ENCODE results near the gene SLC2A1.

SLC2A1 gene

GRCh38 chr1:42929434-42930177, 29.1 kb downstream of the SLC2A1 start:
- Histone ChIP-seq H3K4me3 (replicated peaks; ENCODE audit: insufficient read depth, low read length) (no peak overlapping the region), H3K27me3 (ENCODE audit: insufficient read depth, poor library complexity, severe bottlenecking) (no peaks in the 10 kb centered on the region), H3K27ac (replicated peaks) (no peak overlapping the region)
- TF ChIP-seq, protein P1, sequence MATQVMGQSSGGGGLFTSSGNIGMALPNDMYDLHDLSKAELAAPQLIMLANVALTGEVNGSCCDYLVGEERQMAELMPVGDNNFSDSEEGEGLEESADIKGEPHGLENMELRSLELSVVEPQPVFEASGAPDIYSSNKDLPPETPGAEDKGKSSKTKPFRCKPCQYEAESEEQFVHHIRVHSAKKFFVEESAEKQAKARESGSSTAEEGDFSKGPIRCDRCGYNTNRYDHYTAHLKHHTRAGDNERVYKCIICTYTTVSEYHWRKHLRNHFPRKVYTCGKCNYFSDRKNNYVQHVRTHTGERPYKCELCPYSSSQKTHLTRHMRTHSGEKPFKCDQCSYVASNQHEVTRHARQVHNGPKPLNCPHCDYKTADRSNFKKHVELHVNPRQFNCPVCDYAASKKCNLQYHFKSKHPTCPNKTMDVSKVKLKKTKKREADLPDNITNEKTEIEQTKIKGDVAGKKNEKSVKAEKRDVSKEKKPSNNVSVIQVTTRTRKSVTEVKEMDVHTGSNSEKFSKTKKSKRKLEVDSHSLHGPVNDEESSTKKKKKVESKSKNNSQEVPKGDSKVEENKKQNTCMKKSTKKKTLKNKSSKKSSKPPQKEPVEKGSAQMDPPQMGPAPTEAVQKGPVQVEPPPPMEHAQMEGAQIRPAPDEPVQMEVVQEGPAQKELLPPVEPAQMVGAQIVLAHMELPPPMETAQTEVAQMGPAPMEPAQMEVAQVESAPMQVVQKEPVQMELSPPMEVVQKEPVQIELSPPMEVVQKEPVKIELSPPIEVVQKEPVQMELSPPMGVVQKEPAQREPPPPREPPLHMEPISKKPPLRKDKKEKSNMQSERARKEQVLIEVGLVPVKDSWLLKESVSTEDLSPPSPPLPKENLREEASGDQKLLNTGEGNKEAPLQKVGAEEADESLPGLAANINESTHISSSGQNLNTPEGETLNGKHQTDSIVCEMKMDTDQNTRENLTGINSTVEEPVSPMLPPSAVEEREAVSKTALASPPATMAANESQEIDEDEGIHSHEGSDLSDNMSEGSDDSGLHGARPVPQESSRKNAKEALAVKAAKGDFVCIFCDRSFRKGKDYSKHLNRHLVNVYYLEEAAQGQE (IDR thresholded peaks at IDR 0.05; ENCODE audit: insufficient replicate concordance, low read depth), result no peak
- TF ChIP-seq GABPA (IDR thresholded peaks at IDR 0.05; ENCODE audit: low read depth), result no peak
- TF ChIP-seq SPI1 (IDR thresholded peaks at IDR 0.05; ENCODE audit: borderline replicate concordance, low read depth), result no peak
- no peak for TF ChIP-seq POLR2AphosphoS5 (IDR thresholded peaks at IDR 0.05; ENCODE audit: low read depth)
- TF ChIP-seq CTCF (IDR thresholded peaks at IDR 0.05; ENCODE audit: insufficient read depth, low read length), result no peak
- DNase-seq (ENCODE audit: low read depth in 1 of 2, low spot score in 1 of 2), result no peak

- no peaks in the 10 kb centered on the region for H3K27me3 ChIP-seq (ENCODE audit: insufficient read depth, poor library complexity, severe bottlenecking)
- TF ChIP-seq SPI1 (IDR thresholded peaks at IDR 0.05; ENCODE audit: borderline replicate concordance, low read depth), result no peak
- TF ChIP-seq POLR2AphosphoS5 (IDR thresholded peaks at IDR 0.05; ENCODE audit: low read depth), result no peak
- TF ChIP-seq CTCF (IDR thresholded peaks at IDR 0.05; ENCODE audit: insufficient read depth, low read length), result no peak
- TF ChIP-seq GABPA (IDR thresholded peaks at IDR 0.05; ENCODE audit: low read depth), result no peak
- TF ChIP-seq, protein P1 (IDR thresholded peaks at IDR 0.05; ENCODE audit: insufficient replicate concordance, low read depth), result no peak
- no peak for DNase-seq (ENCODE audit: low read depth in 1 of 2, low spot score in 1 of 2)
- H3K27ac ChIP-seq (replicated peaks), result no peak overlapping the region
- no peak overlapping the region for H3K4me3 ChIP-seq (replicated peaks; ENCODE audit: insufficient read depth, low read length)
Measured at GRCh38 chr1:42928859-42929258, 29.8 kb downstream of the SLC2A1 start.

GRCh38 chr1:42927920-42928505, 30.7 kb downstream of the SLC2A1 start:
- H3K27me3 ChIP-seq (ENCODE audit: insufficient read depth, poor library complexity, severe bottlenecking), result no peaks in the 10 kb centered on the region
- no peak overlapping the region for H3K27ac ChIP-seq (replicated peaks)
- TF ChIP-seq, protein P1 (IDR thresholded peaks at IDR 0.05; ENCODE audit: insufficient replicate concordance, low read depth), result no peak
- TF ChIP-seq GABPA (IDR thresholded peaks at IDR 0.05; ENCODE audit: low read depth), result no peak
- TF ChIP-seq CTCF (IDR thresholded peaks at IDR 0.05; ENCODE audit: insufficient read depth, low read length), result no peak
- H3K4me3 ChIP-seq (replicated peaks; ENCODE audit: insufficient read depth, low read length), result no peak overlapping the region
- DNase-seq (ENCODE audit: low read depth in 1 of 2, low spot score in 1 of 2), result no peak

Measured in HL-60 (cell line).